Stimulated activated CD8-positive, alpha-beta memory T cell treated with anti-CD3 and anti-CD28 coated beads, Interleukin-12 subunit alpha, Interleukin-12 subunit beta, amount 100 ng/mL, for 1 hour (primary cell): ENCODE measurements around the gene ITSN1.
"Not testable (repeated sequence)": the region's sequence is repeated elsewhere in the genome, so short reads cannot be mapped to it uniquely, and the experiment has no call there.

Experiments
- DNase-seq: peaks from one replicate; pipeline ENCODE4 v3.0.0-alpha.2; 2020; ENCODE audit warnings: low read depth

The ITSN1 gene

DNA sequence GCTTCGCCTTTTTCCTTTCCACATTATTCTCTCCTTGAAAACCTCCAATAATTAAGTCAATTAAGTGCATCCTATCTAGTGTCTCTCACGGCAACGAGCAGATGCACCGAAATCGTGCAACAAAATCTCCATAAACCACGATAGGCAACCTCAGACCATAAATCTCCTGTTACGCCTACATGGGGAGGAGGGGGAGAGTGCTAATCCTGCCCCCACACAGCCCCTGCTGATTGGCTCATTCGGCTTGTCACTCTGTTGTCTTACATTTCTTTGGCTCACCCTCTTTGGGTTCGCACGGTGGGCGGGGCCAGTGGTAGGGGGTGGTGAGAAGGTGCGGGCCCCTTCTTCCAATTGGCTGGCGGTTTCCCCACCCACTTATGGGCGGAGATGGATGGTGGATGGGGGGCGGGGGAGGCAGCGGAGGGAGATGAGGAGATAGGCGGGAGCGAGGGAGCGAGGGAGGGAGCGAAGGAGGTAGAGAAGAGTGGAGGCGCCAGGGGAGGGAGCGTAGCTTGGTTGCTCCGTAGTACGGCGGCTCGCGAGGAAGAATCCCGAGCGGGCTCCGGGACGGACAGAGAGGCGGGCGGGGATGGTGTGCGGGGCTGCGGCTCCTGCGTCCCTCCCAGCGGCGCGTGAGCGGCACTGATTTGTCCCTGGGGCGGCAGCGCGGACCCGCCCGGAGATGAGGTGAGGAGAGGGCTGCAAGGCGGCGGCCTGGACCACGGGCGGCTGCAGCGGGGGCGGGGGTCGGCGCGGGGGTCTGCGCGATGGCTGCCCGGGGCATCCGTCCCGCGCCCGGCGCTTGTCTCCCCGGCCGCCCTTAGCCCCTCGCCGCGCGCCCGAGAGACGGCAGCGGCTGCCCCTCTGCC lies at the start of gene ITSN1:
Gene ITSN1 (plus strand): TSS at position 475 of the 869 bp plus-strand sequence. CDS start 76,328 bp downstream, outside the sequence.
- DNase-seq, result peak; percentile 99

- no peak for DNase-seq
Measured at GRCh38 chr21:33598051-33598450, 44.2 kb upstream of the ITSN1 start.

DNA sequence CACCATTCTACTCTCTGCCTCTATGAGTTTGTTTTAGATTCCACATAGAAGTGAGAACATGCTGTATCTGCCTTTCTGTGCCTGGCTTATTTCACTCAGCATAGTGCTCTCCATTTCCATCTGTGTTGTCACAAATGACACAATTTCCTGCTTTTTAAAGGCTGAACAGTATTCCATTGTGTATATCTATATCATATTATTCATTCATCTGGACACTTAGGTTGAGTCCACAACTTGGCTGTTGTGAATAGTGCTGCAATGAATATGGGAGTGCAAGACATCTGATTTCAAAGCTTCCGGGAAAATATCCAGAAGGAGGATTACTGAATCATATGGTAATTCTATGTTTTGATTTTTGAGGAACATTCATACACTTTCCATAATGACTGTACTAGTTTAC lies 33.7 kb upstream of the ITSN1 start:
- no peak for DNase-seq

DNA sequence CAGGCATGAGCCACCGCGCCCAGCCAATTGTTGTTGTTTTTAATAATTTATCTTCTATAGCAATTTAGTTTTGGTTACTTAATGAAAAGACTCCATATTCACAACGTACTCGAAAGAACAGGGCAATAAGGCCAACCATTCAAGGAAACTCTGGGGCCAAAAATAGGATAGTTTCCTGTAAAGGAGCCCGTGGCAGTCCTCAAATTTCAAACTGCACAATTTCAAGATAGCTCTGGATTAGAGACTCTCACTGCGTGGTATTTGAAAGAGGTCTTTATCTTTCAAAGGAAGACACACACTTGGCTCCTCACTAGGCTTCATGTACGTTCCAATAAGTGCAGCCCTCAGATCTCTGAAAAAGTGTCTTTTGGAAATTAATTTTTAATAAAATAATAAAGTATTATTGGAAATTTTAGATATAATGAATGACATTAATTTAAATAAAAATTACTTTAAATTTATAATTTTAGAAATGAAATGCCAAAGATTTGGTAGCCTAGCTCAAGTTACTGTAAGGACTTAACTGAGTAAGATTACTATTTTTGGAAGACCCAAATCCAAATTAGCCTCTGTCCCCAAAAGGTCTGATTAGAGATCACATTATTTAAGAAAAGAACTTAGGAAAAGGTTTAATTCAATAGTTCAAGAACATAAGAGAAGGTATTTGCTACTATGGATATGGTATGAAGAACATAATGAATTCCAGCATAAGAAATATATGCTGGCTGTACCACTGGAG lies 31.1 kb upstream of the ITSN1 start:
- DNase-seq, result no peak

DNA sequence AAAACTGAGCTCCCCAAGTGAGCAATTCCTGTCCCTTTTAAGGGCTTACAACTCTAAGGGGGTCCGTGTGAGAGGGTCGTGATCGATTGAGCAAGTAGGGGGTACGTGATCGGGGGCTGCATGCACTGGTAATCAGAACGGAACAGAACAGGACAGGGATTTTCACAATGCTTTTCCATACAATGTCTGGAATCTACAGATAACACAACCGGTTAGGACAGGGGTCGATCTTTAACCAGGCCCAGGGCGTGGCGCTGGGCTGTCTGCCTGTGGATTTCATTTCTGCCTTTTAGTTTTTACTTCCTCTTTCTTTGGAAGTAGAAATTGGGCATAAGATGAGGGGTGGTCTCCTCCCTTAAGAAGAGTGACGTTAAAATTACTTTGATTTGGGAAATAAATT lies 24.7 kb upstream of the ITSN1 start:
- DNase-seq, result not testable (repeated sequence)

DNA sequence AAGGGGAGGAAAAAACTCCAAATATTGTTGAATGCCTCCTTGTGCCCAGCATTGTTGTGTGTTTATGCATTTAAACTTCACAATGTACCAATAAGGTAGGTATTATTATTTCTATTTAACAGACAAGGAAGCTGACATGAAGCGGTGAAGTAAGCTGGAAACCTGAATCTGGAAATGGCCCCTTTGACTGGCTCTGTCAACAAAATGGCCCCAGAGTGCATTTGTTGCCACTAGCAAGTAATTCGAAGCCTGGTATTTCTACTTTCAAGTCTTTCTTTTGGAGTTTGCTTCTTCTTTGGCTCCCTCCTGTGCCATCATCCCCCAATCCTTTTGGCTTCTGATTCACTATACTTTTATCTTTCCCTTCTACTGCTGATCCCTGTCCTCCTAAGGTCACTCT lies 23.9 kb upstream of the ITSN1 start:
- DNase-seq, result no peak

DNA sequence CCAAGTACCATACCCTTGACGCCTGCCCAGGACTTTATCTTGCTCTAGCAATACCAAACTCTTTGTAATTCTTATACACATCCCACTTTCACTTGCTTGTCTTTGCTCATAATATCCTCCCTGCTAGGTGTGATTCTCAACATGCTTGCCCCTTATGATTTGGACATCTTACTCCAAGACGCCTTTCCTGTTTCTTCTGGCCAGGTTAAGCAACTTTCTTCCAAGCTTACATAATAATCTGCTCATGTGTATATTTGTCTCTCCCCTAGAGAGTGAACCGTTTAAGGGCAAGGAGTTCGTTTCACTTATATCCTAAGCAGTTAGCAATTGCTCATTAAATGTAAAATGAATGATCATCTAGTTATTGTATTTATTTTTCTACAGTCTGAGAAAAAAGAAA lies 22.6 kb upstream of the ITSN1 start:
- no peak for DNase-seq

- no peak for DNase-seq
Measured at GRCh38 chr21:33622253-33622652, 20.0 kb upstream of the ITSN1 start.

DNA sequence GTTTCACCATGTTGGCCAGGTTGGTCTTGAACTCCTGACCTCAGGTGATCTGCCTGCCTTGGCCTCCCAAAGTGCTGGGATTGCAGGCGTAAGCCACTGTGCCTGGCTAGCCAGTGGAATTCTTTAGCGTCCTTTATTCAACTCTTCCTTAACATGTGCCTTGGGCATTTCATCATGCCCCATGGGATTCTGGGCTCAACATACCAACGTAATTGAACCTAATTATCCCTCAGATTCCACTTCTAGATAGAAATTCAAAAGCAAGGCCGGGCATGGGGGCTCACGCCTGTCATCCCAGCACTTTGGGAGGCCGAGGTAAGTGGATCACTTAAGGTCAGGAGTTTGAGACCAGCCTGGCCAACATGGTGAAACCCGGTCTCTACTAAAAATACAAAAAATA lies 16.1 kb upstream of the ITSN1 start:
- DNase-seq, result not testable (repeated sequence)

GRCh38 chr21:33634254-33634653 lies 8.0 kb upstream of the ITSN1 start:
- DNase-seq, result no peak

- no peak for DNase-seq
Measured at GRCh38 chr21:33640697-33641351, 1.5 kb upstream of the ITSN1 start.

GRCh38 chr21:33641352-33642026 lies 812 bp upstream of the ITSN1 start, which contains the start of gene CRYZL1:
CRYZL1 (minus strand) TSS chr21:33641741; CDS start chr21:33631551, 10,190 bp downstream.
- peak; percentile 100 for DNase-seq

DNA sequence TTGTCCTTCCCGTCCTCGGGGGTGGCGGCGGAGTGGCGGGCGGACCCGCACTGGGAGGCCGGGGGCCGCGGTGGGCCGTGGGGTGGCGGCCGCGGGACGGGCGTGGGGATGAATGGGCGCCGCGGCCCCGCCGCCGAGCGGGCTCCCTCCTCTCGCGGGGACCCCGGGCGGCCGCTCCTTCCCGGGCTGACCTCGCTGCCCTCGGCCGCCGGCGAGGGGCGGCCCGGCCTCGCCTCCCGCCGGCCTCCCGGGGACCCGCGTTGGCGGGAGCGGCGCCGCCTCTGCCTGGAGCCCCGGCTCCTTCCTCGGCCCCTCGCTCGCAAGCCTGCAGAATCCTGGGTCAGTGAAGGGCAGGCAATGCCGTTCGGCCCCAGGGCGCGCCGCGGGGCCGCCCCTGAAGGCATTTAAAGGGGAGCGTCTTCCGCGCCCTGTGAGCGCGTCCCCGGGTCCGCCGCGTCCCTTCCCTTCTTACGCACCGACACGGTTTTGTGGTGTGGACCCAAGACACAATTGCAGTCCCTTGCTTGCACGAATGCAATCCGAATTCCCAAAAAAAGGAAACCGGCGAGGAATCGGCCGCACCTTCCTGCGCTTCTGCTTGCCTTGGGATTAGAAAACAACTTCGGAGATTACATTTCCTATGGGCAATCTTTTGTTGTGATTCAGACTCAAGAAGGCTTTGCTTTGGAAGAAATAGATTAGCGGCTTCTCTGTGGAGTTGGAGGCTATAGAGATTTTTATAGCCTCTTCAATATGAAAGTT lies 776 bp downstream of the ITSN1 start:
- no peak for DNase-seq

- no peak for DNase-seq
Measured at GRCh38 chr21:33643658-33644311, 1.5 kb downstream of the ITSN1 start.

GRCh38 chr21:33644383-33645074 lies 2.2 kb downstream of the ITSN1 start:
- DNase-seq, result no peak

GRCh38 chr21:33645730-33646129 lies 3.4 kb downstream of the ITSN1 start:
- DNase-seq, result no peak

- no peak for DNase-seq
Measured at GRCh38 chr21:33647587-33647986, 5.3 kb downstream of the ITSN1 start.

DNA sequence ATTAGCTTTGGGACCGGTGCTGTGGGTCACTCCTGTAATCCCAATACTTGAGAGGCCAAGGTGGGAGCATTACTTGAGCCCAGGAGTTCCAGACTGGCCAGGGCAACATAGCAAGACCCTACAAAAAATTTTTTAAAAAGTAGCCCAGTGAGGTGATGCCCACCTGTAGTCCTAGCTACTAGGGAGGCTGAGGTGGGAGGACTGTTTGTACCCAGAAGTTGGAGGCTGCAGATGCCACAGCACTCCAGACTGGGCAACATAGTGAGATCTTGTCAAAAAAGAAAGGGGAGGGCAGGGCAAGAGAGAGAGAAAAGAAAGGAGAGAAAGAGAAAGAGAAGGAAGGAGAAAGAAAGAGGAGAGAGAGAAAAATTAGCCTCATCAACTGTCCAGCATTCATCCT lies 6.3 kb downstream of the ITSN1 start:
- DNase-seq, result no peak

- DNase-seq, result no peak
Measured at GRCh38 chr21:33650230-33650629, 7.9 kb downstream of the ITSN1 start.

DNA sequence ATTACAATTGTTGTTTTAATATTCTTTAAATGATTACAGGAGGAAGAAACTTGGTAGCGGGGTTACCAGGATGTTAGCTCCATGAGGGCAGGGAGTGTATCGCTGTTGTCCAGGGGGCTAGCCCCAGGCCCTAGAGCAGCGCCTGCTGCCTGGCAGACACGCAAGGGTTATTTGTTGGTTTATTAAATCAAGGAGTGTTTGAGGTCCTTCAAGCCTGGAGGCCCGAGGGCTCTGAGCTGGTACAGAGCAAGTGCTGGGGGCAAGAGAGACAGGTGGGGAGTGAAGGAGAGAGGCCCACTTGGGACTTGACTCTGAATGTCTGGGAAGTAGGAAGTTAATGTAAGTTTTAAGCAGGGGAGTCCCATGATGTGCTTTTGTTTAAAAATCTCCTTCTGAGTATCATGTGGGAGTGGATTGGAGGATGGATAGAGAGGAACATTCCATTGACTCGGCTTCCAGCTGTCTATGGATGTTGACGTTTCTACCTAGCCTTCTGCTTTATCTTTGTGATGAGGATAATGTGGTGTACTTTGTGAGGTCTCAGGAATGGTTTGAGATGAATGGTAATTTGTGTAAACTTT lies 8.7 kb downstream of the ITSN1 start:
- DNase-seq, result no peak
